ENCODE data around the gene IQCK.

Gene IQCK

DNA sequence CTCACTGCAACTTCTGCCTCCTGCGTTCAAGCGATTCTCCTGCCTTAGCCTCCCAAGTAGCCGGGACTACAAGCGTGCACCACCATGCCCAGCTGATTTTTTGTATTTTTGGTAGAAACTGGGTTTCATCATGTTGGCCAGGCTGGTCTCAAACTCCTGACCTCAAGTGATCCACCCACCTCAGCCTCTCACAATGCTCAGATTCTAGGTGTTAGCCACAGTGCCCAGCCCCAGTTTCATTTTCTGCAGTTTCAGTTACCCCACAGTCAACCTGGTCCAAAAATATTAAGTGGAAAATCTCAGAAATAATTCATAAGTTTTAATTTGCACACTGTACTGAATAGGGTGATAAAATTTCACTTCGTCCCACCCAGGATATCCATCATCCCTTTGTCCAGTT, 28.7 kb upstream of the IQCK start:
- Histone ChIP-seq H3K4me3 (ENCODE audit: low read length) (no peak overlapping the region), H3K4me1 (ENCODE audit: insufficient read depth, low read length) (peaks cover 12% of the 10 kb centered on the region), H3K36me3 (ENCODE audit: insufficient read depth, low read length) (peaks cover 37% of the 10 kb centered on the region), H3K9me3 (ENCODE audit: low read length) (peaks cover 5% of the 10 kb centered on the region), H3K27me3 (ENCODE audit: insufficient read depth, low read length) (no peaks in the 10 kb centered on the region), H2AFZ (ENCODE audit: low read depth, low read length) (no peak overlapping the region)

DNA sequence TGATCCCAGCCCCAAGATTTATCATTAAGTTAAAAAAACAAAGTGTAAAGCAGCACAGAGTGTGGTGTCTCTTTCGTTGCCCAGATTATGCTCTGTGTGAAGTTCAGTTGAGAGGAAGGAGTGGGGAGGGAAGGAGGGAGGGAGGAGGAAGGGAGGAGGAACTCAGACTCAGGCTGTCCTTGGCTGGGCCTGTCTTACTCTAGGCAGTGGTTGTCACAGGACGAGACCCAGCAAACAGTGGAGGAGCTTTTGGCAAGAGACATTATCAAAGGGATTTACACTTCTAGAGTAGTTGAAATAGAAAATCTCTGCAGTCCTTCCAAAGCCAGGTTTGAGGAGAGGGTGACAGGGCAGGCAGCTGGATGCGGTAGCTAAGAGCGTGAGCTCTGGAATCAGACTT, 27.9 kb upstream of the IQCK start:
- H3K4me1 ChIP-seq (ENCODE audit: insufficient read depth, low read length) = peaks cover 12% of the 10 kb centered on the region
- H3K9me3 ChIP-seq (ENCODE audit: low read length) = peaks cover 2% of the 10 kb centered on the region
- H3K4me3 ChIP-seq (ENCODE audit: low read length) = no peak overlapping the region
- peaks cover 30% of the 10 kb centered on the region for H3K36me3 ChIP-seq (ENCODE audit: insufficient read depth, low read length)
- no peaks in the 10 kb centered on the region for H3K27me3 ChIP-seq (ENCODE audit: insufficient read depth, low read length)
- H2AFZ ChIP-seq (ENCODE audit: low read depth, low read length) = no peak overlapping the region

DNA sequence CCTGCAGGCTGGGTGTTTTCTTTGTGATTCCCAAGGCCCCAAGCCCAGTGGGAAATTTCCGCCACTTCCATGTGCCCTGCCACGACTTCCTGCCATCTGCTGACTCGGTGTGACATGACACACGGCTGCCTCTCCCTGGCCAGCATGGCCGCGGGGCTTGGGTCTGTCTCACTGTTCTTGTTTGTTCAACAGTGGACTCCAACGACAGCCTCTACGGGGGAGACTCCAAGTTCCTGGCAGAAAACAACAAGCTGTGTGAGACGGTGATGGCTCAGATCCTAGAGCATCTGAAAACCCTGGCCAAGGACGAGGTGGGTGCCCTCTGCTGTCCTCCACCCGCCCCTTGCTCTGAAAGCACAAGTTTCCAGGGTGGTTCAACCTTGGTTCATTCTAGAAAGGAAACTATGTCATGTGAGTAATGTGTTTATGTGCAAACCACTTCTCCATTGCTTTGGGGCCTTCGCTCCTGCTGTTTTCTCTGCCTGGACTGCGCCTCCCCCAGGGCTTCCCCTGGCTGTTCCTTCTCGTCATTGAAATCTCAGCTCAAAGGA, 26.8 kb upstream of the IQCK start:
- Histone ChIP-seq H3K4me3 (ENCODE audit: low read length) (no peak overlapping the region), H3K36me3 (ENCODE audit: insufficient read depth, low read length) (peaks cover 25% of the 10 kb centered on the region)

DNA sequence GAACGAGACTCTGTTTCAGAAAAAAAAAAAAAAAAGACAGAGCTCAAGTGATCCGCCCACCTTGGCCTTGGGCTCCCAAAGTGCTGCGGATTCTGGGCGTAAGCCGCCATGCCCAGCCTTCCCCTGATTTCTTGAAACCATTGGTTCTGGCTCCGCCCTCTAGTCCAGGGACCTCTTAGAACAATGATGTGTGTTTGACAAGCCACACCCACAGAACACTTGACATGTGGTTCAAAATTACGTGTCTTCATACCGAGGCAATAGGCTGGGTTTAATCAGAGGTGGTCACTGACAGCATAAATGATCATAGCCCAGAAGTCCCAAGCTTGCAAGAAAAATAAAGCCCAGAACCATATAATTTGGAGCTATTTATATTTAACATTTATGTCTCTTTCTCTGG, 23.1 kb upstream of the IQCK start:
- Histone ChIP-seq H3K36me3 (ENCODE audit: insufficient read depth, low read length) (peaks cover 59% of the 10 kb centered on the region), H3K9me3 (ENCODE audit: low read length) (no peaks in the 10 kb centered on the region)

More for the DNA sequence above, 26.8 kb upstream of the IQCK start:
- H3K4me1 ChIP-seq (ENCODE audit: insufficient read depth, low read length) = peaks cover 9% of the 10 kb centered on the region
- no peaks in the 10 kb centered on the region for H3K9me3 ChIP-seq (ENCODE audit: low read length)
- no peaks in the 10 kb centered on the region for H3K27me3 ChIP-seq (ENCODE audit: insufficient read depth, low read length)
- no peak overlapping the region for H2AFZ ChIP-seq (ENCODE audit: low read depth, low read length)

DNA sequence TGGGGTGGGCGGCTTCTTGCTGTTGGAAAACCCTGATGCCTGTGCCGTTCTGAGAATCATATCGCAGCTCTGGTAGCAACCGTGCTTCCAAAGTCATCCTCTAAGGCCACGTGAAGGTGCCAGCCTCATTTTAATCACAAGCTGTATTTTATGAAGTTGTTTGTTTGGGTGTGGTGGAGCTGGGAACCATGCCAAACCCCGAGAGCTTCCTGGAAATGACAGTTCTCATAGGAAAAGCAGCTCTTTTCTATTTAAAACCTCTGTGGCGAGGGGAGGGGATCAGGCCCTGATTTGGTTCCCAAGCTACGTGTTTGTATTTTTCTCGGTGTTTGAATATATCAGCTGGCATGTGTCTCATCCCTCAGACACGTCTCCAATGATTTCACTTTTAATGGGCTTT, 21.7 kb upstream of the IQCK start:
- Histone ChIP-seq H3K4me3 (ENCODE audit: low read length) (no peak overlapping the region), H3K27me3 (ENCODE audit: insufficient read depth, low read length) (no peaks in the 10 kb centered on the region), H2AFZ (ENCODE audit: low read depth, low read length) (no peak overlapping the region), H3K4me1 (ENCODE audit: insufficient read depth, low read length) (no peaks in the 10 kb centered on the region), H3K36me3 (ENCODE audit: insufficient read depth, low read length) (peaks cover 70% of the 10 kb centered on the region), H3K9me3 (ENCODE audit: low read length) (no peaks in the 10 kb centered on the region)

More for the DNA sequence above, 23.1 kb upstream of the IQCK start:
- Histone ChIP-seq H3K4me3 (ENCODE audit: low read length) (no peak overlapping the region), H2AFZ (ENCODE audit: low read depth, low read length) (no peak overlapping the region), H3K4me1 (ENCODE audit: insufficient read depth, low read length) (no peaks in the 10 kb centered on the region), H3K27me3 (ENCODE audit: insufficient read depth, low read length) (no peaks in the 10 kb centered on the region)

DNA sequence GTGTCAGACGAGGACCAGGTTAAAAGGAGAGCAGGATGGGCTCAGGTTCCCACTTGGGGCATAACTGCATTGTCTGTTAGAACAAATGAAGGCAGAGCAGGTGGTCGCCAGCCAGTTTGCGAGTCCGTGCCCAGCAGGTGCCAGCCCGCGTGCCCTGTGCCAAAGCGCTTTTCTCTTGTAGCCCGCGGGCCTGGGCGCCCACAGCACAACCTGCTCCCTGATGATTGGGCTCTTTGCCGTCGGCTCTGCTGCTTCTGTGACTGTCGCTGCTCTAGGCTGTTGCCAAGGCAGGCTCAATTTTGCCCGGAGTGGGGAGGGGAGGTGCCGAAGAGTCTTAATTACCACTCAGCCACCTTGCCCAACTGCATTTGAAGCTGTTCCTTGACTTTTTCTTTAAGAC, 21.1 kb upstream of the IQCK start:
- peaks cover 67% of the 10 kb centered on the region for H3K36me3 ChIP-seq (ENCODE audit: insufficient read depth, low read length)
- no peaks in the 10 kb centered on the region for H3K27me3 ChIP-seq (ENCODE audit: insufficient read depth, low read length)
- no peak overlapping the region for H2AFZ ChIP-seq (ENCODE audit: low read depth, low read length)
- no peaks in the 10 kb centered on the region for H3K9me3 ChIP-seq (ENCODE audit: low read length)
- no peak overlapping the region for H3K4me3 ChIP-seq (ENCODE audit: low read length)
- H3K4me1 ChIP-seq (ENCODE audit: insufficient read depth, low read length) = no peaks in the 10 kb centered on the region

DNA sequence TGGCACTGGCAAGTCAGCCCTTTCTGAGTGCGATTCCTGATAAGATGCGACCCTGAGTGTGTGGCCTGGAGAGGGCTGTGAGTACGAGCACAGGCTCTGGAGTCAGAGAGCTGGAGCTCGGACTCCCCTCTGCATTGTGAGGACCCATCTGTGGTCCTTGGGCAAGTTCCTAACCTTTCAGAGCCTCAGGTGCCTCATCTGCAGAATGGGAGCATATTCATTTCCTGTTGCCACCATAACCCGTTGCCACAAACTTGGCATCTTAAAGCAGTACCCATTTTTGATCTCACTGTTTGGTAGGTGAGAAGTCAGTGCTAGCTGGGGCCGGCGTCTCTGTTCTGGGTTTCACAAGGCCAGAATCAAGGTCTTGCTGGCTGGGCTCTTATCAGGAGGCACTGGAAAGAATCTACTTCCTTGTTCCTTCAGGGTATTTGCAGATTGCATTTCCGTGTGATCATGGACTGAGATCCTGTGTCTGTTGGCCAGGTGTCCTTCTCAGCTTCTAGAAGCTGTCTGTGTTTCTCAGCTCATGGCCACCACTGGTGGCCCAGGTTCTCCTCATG, 20.2 kb upstream of the IQCK start:
- Histone ChIP-seq H3K4me1 (ENCODE audit: insufficient read depth, low read length) (no peaks in the 10 kb centered on the region), H3K36me3 (ENCODE audit: insufficient read depth, low read length) (peaks cover 69% of the 10 kb centered on the region), H3K27me3 (ENCODE audit: insufficient read depth, low read length) (no peaks in the 10 kb centered on the region), H3K4me3 (ENCODE audit: low read length) (no peak overlapping the region), H2AFZ (ENCODE audit: low read depth, low read length) (no peak overlapping the region), H3K9me3 (ENCODE audit: low read length) (no peaks in the 10 kb centered on the region)

DNA sequence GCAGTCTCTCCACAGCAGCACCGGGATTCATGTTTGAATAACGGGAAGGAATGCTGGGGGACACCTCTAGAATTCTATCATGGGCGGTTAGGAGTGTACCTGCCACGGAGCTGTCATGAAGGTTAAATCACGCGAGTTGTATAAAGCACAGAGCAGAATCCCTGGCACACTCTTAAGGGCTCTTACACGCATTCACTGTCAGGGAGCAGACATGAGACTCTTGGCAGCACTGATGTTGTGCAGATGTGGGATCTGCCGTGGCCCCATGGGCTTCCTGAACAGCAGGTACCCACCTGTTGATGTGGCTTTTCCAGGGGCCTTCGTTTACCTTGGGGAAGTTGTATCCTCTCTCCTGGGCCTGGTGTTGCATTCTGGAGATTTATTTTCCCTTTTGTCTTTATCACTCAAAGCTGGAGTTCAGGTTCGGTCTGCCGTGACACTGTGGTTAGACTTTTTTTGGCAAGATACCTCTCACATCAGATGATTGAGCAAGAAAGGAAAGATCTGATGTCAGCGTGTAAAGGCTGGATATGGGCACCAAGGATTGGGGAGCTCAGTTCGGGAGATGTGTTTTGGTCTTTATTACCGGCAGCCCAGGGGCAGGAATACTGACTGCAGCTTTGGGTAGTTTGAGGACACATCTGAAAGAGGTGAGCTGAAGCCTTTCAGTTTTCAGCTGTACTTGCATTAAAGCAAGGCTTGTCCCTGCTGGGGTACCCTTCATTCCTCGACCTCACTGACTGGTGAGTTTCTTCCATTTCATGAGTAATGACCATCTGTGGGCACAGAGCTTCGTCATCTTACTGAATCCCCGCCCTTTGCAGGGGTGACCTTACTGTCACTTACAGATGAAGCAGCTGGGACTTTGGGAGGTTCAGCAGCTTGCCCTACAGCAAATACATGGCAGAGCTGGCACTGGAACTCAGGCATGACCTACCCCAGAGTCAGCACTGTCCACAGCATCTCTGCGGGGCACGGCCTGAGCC, 19.3 kb upstream of the IQCK start:
- Histone ChIP-seq H3K4me1 (ENCODE audit: insufficient read depth, low read length) (no peaks in the 10 kb centered on the region), H2AFZ (ENCODE audit: low read depth, low read length) (no peak overlapping the region)

DNA sequence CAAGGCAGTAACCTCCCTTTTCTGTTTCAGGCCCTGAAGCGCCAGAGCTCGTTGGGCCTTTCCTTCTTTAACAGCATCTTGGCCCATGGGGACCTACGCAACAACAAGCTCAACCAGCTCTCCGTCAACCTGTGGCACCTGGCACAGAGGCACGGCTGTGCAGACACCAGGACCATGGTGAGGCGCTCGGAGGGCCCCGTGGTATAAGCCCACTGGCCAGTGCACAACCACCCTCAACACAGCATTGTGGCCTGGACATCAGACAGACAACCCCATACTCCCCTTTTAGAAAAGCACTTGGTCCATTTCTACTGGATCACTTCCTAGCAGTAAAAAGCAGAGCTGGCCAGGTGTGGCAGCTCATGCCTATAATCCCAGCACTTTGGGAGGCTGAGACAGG, 18.6 kb upstream of the IQCK start:
- no peak overlapping the region for H2AFZ ChIP-seq (ENCODE audit: low read depth, low read length)
- no peaks in the 10 kb centered on the region for H3K4me1 ChIP-seq (ENCODE audit: insufficient read depth, low read length)
- H3K4me3 ChIP-seq (ENCODE audit: low read length) = no peak overlapping the region
- H3K9me3 ChIP-seq (ENCODE audit: low read length) = no peaks in the 10 kb centered on the region
- H3K36me3 ChIP-seq (ENCODE audit: insufficient read depth, low read length) = peaks cover 76% of the 10 kb centered on the region
- H3K27me3 ChIP-seq (ENCODE audit: insufficient read depth, low read length) = no peaks in the 10 kb centered on the region

More for the DNA sequence above, 19.3 kb upstream of the IQCK start:
- H3K27me3 ChIP-seq (ENCODE audit: insufficient read depth, low read length) = no peaks in the 10 kb centered on the region
- no peaks in the 10 kb centered on the region for H3K9me3 ChIP-seq (ENCODE audit: low read length)
- H3K4me3 ChIP-seq (ENCODE audit: low read length) = no peak overlapping the region
- H3K36me3 ChIP-seq (ENCODE audit: insufficient read depth, low read length) = peaks cover 74% of the 10 kb centered on the region

DNA sequence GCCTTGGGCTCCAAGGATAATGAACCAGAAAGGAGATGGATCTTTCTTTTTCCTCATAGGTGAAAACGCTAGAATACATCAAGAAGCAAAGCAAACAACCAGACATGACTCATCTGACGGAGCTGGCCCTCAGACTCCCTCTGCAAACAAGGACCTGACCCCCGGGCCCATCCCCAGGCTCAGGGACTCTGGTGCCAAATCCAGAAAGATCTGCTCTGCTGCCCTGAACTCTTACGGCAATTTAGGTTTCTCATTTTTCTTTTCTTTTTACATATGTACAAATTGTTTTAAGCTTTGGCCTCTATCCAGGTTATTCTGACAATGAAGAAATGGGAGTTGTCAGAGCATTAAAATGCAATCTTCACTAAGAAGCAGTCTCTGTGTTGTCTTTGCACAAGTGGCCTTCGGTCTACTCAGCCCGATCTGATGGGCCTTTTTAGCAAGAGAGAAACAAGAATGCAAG, 17.7 kb upstream of the IQCK start:
- no peak overlapping the region for H3K4me3 ChIP-seq (ENCODE audit: low read length)

DNA sequence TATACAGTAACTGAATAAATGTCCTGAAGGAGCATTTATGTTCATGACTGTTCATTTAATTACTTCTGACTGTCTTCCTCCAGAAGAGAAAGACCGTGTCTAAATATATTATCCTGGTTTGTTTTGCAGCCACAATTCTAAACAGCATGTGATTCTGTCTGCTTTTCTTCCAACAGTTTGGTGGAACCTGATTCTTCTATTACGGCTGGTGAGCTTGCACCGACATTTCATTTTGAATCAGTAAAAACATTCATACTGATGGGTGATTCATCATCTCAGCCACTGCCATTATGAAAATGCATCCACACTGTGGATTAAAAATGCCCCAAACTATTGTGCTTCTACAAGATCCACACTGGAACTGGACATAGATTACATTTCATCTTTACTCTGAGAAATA, 17.0 kb upstream of the IQCK start:
- Histone ChIP-seq H3K27me3 (ENCODE audit: insufficient read depth, low read length) (no peaks in the 10 kb centered on the region), H3K36me3 (ENCODE audit: insufficient read depth, low read length) (peaks cover 91% of the 10 kb centered on the region), H2AFZ (ENCODE audit: low read depth, low read length) (no peak overlapping the region), H3K4me1 (ENCODE audit: insufficient read depth, low read length) (no peaks in the 10 kb centered on the region), H3K9me3 (ENCODE audit: low read length) (peaks cover 2% of the 10 kb centered on the region), H3K4me3 (ENCODE audit: low read length) (no peak overlapping the region)

More for the DNA sequence above, 17.7 kb upstream of the IQCK start:
- no peaks in the 10 kb centered on the region for H3K27me3 ChIP-seq (ENCODE audit: insufficient read depth, low read length)
- H3K9me3 ChIP-seq (ENCODE audit: low read length) = peaks cover 2% of the 10 kb centered on the region
- peaks cover 85% of the 10 kb centered on the region for H3K36me3 ChIP-seq (ENCODE audit: insufficient read depth, low read length)
- H3K4me1 ChIP-seq (ENCODE audit: insufficient read depth, low read length) = no peaks in the 10 kb centered on the region
- no peak overlapping the region for H2AFZ ChIP-seq (ENCODE audit: low read depth, low read length)

DNA sequence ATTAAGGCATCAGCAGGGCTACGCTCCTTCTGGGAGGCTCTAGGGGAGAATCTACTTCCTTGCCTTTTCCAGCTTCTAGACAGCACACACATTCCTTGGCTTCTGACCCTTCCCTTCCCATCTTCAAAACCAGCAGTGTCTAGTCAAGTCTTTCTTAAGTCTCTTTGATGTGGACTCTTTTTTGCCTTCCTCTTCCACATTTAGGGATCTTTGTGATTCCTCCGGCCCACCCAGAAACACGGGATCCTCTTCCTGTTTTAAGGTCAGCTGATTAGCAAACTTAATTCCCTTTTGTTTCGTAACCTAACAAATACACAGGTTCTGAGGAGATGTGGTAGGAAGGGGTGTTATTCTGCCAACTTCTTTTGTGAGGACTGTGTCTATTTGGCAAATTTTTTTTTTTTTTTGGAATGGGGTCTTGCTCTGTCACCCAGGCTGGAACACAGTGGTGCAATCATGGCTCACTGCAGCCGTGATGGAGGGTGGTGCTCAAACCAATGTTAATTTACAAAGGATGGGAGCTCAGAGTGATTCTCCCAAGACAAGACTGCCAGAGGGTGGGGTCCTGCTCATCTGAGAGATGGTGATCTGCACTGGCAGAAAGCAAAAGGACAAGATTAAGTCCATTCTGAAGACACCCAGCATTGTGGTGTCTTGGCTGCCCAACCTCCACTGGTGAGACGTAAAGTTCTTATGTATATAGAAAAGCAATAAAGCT, 14.7 kb upstream of the IQCK start:
- Histone ChIP-seq H2AFZ (ENCODE audit: low read depth, low read length) (no peak overlapping the region), H3K27me3 (ENCODE audit: insufficient read depth, low read length) (no peaks in the 10 kb centered on the region), H3K4me1 (ENCODE audit: insufficient read depth, low read length) (no peaks in the 10 kb centered on the region), H3K9me3 (ENCODE audit: low read length) (peaks cover 2% of the 10 kb centered on the region), H3K4me3 (ENCODE audit: low read length) (no peak overlapping the region), H3K36me3 (ENCODE audit: insufficient read depth, low read length) (peaks cover 90% of the 10 kb centered on the region)

Measured in neuron (in vitro differentiated cells).